A673 (cell line): Measurements from ENCODE around the gene LHPP. TPM values are rescaled to one million over a fixed set of nuclear protein-coding genes. Genes with fewer than 3 reads are reported as not detected.

Source experiments
- BruUV-seq: library from RNA; stranded (reverse); fragments of 400-500 nt; replicated peaks from 2 replicates; lab custom pipeline; 2021; lab: Mats Ljungman, UMichigan
- CTCF ChIA-PET: fragments of 300-600 bp; sonication (Branson Sonifier 250); formaldehyde crosslinking; loops from one replicate; lab custom pipeline; 2022; ENCODE audit warnings: antibody characterized with exemption; lab: Charles Lee
- POLR2A ChIA-PET: fragments of 300-600 bp; sonication (Branson Sonifier 250); formaldehyde crosslinking; loops from one replicate; lab custom pipeline; 2022; ENCODE audit warnings: antibody characterized with exemption; ENCODE audit not compliant: low non-redundant PET; lab: Charles Lee
- DNase-seq: peaks from one replicate; pipeline ENCODE4 v3.0.0-alpha.2; 2015; ENCODE audit warnings: low spot score
- H3K27ac ChIP-seq: fragments of 200-600 bp; sonication (generic); 2 replicates; pipeline ENCODE4 v1.5.1; 2016; ENCODE audit warnings: mixed run types, low read depth, mild to moderate bottlenecking, mixed read lengths, antibody characterized with exemption, low read length; ENCODE audit not compliant: poor library complexity, severe bottlenecking
- H3K27me3 ChIP-seq: fragments of 200-600 bp; sonication (generic); replicated peaks from 2 replicates; pipeline ENCODE4 v1.6.1; 2017; ENCODE audit warnings: mixed run types, low read depth, mild to moderate bottlenecking, mixed read lengths, antibody characterized with exemption, low read length; ENCODE audit not compliant: insufficient read depth, poor library complexity
- H3K36me3 ChIP-seq: fragments of 200-600 bp; sonication (generic); 2 replicates; pipeline ENCODE4 v1.6.1; 2016; ENCODE audit warnings: mixed run types, mild to moderate bottlenecking, mixed read lengths, antibody characterized with exemption, low read length; ENCODE audit not compliant: insufficient read depth, poor library complexity, severe bottlenecking
- H3K4me1 ChIP-seq: fragments of 200-600 bp; sonication (generic); 2 replicates; pipeline ENCODE4 v1.6.1; 2017; ENCODE audit warnings: mixed run types, mild to moderate bottlenecking, mixed read lengths, antibody characterized with exemption, low read length; ENCODE audit not compliant: insufficient read depth, poor library complexity, severe bottlenecking
- H3K4me3 ChIP-seq: fragments of 200-600 bp; sonication (generic); 2 replicates; pipeline ENCODE4 v1.5.1; 2016; ENCODE audit warnings: low read depth, mixed run types, mild to moderate bottlenecking, mixed read lengths, low read length; ENCODE audit not compliant: poor library complexity, severe bottlenecking
- H3K9me3 ChIP-seq: fragments of 200-600 bp; sonication (generic); 2 replicates; pipeline ENCODE4 v1.6.1; 2016; ENCODE audit warnings: mixed run types, low read depth, mild to moderate bottlenecking, mixed read lengths, antibody characterized with exemption, low read length; ENCODE audit not compliant: poor library complexity, severe bottlenecking
- EZH2 ChIP-seq: fragments of 200-600 bp; sonication (generic); IDR thresholded peaks from 2 replicates; pipeline ENCODE4 v1.6.1; 2017; ENCODE audit warnings: borderline replicate concordance, low read depth, mild to moderate bottlenecking, mixed read lengths, antibody characterized with exemption, low read length; ENCODE audit not compliant: poor library complexity, severe bottlenecking
- intact Hi-C: fragments of 100-400 bp; cut with micrococcal nuclease; formaldehyde crosslinking; loops from one replicate; pipeline ENCODE4 v1.10.0; 2022; ENCODE audit not compliant: unreplicated experiment
- total RNA-seq: library from RNA; stranded (reverse); gene quantifications from 2 replicates; pipeline ENCODE4 v1.2.3, GENCODE V29; 2021
- TF ChIP-seq, protein P1 (sequence below): fragments of 300-800, 200-600 bp; sonication (generic); conservative IDR thresholded peaks from 2 replicates; pipeline ENCODE4 v1.5.1; 2017; ENCODE audit warnings: low read depth, mild to moderate bottlenecking, antibody characterized with exemption, low read length, moderate library complexity, mixed read lengths

Gene LHPP
- total RNA-seq, 1 experiment from 2014 or later, result 2.3 TPM

DNA sequence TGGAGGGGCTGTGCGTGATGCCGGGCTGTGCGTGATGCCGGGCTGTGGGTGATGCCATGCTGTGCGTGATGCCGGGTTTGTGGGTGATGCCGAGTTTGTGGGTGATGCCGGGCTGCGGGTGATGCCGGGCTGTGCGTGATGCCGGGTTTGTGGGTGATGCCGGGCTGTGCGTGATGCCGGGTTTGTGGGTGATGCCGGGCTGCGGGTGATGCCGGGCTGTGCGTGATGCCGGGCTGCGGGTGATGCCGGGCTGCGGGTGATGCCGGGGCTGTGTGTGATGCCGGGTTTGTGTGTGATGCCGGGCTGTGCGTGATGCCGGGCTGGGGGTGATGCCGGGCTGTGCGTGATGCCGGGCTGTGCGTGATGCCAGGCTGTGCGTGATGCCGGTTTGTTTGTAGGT, 153.6 kb downstream of the LHPP start:
- Histone ChIP-seq H3K4me3 (no peak overlapping the region), H3K36me3 (no peaks in the 10 kb centered on the region), H3K9me3 (no peaks in the 10 kb centered on the region), H3K27me3 (no peaks in the 10 kb centered on the region), H3K4me1 (no peaks in the 10 kb centered on the region), H3K27ac (no peak overlapping the region)
- DNase-seq, result no peak
- intact Hi-C loops, result no loop called here
- BruUV-seq, result no TSS peak
- TF ChIP-seq, protein P1, sequence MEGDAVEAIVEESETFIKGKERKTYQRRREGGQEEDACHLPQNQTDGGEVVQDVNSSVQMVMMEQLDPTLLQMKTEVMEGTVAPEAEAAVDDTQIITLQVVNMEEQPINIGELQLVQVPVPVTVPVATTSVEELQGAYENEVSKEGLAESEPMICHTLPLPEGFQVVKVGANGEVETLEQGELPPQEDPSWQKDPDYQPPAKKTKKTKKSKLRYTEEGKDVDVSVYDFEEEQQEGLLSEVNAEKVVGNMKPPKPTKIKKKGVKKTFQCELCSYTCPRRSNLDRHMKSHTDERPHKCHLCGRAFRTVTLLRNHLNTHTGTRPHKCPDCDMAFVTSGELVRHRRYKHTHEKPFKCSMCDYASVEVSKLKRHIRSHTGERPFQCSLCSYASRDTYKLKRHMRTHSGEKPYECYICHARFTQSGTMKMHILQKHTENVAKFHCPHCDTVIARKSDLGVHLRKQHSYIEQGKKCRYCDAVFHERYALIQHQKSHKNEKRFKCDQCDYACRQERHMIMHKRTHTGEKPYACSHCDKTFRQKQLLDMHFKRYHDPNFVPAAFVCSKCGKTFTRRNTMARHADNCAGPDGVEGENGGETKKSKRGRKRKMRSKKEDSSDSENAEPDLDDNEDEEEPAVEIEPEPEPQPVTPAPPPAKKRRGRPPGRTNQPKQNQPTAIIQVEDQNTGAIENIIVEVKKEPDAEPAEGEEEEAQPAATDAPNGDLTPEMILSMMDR, result no peak
- TF ChIP-seq EZH2, result no peak
- ChIA-PET CTCF (no interaction called here), POLR2A (no interaction called here)

DNA sequence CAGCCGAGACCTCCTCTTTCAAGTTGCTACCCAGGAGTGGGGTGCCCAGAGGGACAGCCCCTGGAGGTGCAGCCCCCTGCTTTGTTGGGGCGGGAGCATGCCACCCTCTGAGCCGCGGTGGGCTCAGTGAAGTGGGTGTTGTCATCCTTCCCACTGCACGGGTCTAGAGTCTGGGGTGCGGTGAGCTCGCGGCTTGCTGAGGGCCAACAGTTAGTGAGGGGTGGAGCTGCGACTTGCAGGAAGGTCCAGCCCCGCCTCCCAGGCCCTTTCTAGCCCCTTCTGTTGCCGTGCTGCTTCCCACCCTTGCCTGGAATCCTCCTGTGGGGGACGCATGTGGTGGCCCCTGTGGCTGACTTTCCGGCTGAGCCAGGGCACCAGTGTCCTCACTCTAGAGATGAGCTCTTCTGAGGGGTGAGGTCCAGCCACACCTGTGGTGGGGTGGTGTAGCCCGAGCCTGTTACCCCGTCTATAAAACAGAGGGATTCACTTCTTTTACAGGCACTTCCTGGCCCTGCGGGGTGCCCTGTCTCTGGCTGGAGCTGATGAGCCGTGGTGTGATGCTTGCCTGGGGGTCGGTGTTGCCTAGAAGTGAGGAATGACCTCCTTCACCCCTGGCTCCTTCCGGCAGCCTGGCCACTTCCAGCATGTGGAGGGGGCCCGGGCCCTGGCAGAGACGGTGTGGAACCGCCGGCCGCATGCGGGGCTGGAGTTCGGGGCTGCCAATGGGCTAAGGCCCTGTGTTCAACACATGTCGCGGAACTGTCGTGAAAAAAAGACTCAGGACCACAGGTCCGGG, 154.6 kb downstream of the LHPP start:
- POLR2A ChIA-PET, result no interaction called here
- intact Hi-C loops, result no loop called here

DNA sequence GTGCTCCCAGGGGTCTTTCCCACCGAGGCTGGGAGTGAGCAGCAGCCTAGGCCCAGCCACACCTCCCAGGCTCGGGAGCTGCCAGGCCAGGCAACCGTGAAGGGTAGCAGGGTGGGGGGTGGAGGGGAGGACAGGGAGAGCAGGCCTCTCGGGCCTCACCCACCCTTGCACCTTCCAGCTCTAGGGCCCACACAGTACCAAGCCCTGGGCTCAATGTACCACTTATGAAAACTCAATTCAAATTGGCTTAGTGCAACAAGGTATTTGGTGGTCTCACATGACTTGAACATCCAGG, 155.2 kb downstream of the LHPP start:
- no peak for TF ChIP-seq EZH2
- TF ChIP-seq, protein P1, result no peak
- BruUV-seq, result no TSS peak
- CTCF ChIA-PET, result no interaction called here
- H3K4me3 ChIP-seq, result no peak overlapping the region
- POLR2A ChIA-PET, result no interaction called here
- intact Hi-C loops, result no loop called here
- no peaks in the 10 kb centered on the region for H3K36me3 ChIP-seq
- no peaks in the 10 kb centered on the region for H3K27me3 ChIP-seq
- H3K27ac ChIP-seq, result no peak overlapping the region
- H3K9me3 ChIP-seq, result no peaks in the 10 kb centered on the region
- no peaks in the 10 kb centered on the region for H3K4me1 ChIP-seq
- DNase-seq, result no peak

More for the DNA sequence above, 154.6 kb downstream of the LHPP start:
- H3K9me3 ChIP-seq, result no peaks in the 10 kb centered on the region
- no peak overlapping the region for H3K27ac ChIP-seq
- no peak for TF ChIP-seq EZH2
- TF ChIP-seq, protein P1, result no peak
- H3K36me3 ChIP-seq, result no peaks in the 10 kb centered on the region
- BruUV-seq, result no TSS peak
- no peaks in the 10 kb centered on the region for H3K27me3 ChIP-seq
- CTCF ChIA-PET, result no interaction called here
- H3K4me1 ChIP-seq, result no peaks in the 10 kb centered on the region
- H3K4me3 ChIP-seq, result no peak overlapping the region
- no peak for DNase-seq
